Mucosa of gallbladder (tissue), 1 donor: Measurements from ENCODE around the gene STX3. TPM values are rescaled to one million over a fixed set of nuclear protein-coding genes. Genes with fewer than 3 reads are reported as not detected.
"Not testable (repeated sequence)": the region's sequence is repeated elsewhere in the genome, so short reads cannot be mapped to it uniquely, and the experiment has no call there.

ENCODE experiments used
- DNase-seq: peaks from one replicate; pipeline ENCODE4 v3.0.0-alpha.2; 2020; ENCODE audit warnings: low spot score
- total RNA-seq: library from RNA; stranded (reverse); gene quantifications from one replicate; pipeline ENCODE4 v1.2.1, GENCODE V29; 2021
- donor health status: DM: no; HTN: no; CAD: no.

The STX3 gene
- total RNA-seq, 1 donor from 2014 or later = 82.7 TPM

- DNase-seq = no peak
These were observed 36.5 kb downstream of the STX3 start for GRCh38 chr11:59791639-59792038.

DNA sequence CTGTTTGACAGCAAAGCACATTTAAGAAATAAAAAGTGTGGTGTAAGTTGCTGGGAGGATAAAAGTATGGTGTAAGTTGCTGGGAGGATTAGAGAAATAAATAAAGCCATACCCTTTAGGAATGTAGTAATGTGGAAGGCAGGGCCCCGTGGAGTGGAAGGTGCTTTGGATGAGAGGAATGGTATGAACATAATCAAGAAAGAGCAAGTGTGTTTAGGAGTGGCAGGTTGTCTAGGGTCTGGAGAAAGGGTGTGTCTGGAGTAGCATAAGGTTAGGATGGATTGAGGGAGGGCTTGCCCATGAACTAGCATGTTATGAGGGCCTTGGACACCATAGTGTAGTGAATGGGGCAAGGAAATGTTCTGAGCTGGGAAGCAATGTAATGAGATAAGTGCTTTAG lies 37.3 kb downstream of the STX3 start:
- DNase-seq = no peak

GRCh38 chr11:59794417-59794816 lies 39.2 kb downstream of the STX3 start:
- DNase-seq = no peak

GRCh38 chr11:59800390-59801025 lies 45.3 kb downstream of the STX3 start:
- no peak for DNase-seq

DNA sequence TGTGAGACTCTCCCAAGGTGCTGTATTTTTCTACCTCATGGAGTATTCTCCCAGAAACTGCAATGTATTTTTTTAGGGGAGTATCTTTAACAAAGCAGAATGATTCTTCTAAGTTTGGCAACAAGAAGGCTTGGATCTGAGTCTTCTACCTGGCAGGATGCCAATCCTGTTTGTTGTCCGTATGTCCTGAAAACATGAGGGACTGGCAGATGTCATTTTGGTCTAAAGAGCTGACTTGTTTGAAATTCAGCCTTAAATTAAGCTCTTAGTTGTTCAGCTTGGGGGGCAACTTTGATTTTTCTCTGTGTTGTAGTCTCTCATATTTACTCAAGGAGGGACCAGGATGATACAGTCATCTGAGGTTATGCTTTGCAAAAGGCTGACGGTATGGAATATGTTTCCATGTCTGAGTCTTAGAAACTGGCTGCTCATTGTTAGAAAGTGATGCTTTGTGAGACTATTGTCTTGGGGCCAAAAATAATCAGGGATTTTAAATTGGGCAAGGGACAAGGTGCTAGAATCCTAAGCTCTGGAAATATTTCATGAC lies 46.1 kb downstream of the STX3 start:
- DNase-seq = no peak

- peak; percentile 33 for DNase-seq
These were observed 46.9 kb downstream of the STX3 start for GRCh38 chr11:59801981-59802638.

DNA sequence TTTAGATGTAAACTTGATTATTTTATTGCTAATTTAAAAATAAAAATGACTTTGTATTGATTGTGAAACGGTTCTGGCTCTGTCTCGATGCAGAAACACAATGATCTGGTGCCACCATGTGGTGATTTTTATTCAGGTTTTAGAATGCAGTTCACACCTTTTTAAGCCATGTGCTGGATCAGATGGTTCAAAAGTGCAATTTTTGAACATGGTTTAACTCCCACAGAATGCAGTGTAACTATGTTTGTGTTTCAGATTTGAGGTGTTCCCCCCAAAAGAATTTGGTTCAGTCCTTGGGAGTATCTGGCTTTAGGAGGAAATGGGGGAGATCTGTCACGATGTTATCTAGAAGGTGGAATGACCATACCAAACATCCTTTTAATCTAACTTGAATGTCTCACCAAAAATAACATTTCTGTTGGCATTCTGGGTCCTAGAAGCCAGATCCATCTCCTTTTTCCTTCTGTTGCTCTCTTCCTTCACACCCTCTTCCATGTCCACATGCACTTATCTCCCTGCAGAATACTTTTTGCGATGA lies 47.5 kb downstream of the STX3 start:
- DNase-seq = peak; percentile 64

GRCh38 chr11:59804061-59804460 lies 48.9 kb downstream of the STX3 start:
- no peak for DNase-seq

- peak; percentile 27 for DNase-seq
These were observed 52.0 kb downstream of the STX3 start for GRCh38 chr11:59807047-59807610.

DNA sequence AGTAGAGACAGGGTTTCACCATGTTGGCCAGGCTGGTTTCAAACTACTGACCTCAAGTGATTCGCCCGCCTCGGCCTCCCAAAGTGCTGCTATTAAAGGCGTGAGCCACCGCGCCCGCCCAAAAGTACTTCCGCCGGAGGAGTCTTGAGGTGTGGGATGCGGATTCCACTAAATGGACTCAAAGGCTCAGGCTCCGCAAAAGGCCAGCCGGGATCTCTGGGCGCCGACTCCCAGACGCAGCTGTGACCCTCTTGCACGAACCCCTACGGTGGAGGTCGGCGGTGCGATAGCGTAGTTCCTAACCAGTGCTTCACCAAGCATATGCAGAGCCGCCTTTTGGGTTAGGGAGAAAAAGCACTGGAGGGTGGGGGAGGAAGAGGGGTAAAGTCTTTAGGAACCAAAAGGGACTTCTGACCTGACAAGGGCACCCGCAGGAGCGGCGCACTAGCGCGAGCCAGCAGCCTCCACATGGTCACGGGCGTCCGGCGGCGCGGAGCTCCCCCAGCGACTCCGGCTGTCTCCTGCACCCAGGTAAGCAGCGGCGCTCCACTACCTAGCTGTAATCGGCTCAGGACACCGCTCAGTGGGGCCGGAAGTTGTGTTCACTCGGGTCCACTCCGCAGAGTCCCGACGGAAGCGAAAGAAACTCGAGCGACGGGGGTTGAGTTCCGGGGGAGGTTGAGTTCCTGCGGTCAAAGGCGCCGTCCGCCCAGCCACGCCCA lies 55.2 kb downstream of the STX3 start, which contains the start of gene MRPL16:
Gene MRPL16, minus strand, starts transcription at position 590 of the 722 bp plus-strand sequence. Its CDS starts 120 bp downstream, at position 470.
- DNase-seq = peak; percentile 87

- no peak for DNase-seq
These were observed 55.7 kb downstream of the STX3 start for GRCh38 chr11:59810911-59811259.

DNA sequence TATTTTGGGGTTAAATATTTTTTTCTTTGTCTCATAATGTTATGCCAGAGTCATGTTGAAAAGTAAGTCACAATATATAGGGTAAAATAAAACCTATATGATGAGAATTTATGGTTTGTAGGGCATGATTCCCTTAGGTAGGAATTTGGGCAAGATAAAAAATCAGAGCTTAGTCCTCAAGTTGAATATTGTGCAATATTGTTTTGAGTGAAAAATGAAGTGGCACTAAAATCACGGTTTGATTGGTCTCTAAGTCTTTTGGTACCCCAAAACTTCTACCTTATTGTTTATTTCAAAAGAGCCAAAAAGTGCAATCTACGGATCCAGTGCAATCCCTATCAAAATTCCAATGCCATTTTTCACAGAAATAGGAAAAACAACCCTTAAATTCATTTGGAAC lies 57.0 kb downstream of the STX3 start:
- DNase-seq = no peak

DNA sequence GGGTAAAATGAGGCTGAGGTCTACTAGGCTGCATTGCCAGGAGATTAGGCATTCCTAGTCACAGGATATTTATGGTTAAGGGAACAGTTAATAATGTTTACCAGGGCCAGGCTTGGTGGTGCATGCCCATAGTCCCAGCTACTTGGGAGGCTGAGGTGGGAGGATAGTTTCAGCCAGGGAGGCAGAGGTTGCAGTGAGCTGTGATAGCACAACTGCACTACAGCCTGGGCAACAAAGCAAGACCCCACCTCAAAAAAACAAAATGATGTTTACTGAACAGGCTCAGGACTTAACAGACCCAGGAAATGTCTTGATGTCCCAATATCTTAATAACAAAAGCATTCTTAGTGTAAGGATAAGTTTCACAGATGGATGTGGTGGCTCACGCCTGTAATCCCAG lies 58.2 kb downstream of the STX3 start:
- no peak for DNase-seq

- no peak for DNase-seq
These were observed 58.8 kb downstream of the STX3 start for GRCh38 chr11:59814021-59814420.

- DNase-seq = no peak
These were observed 60.6 kb downstream of the STX3 start for GRCh38 chr11:59815754-59816153.

- not testable (repeated sequence) for DNase-seq
These were observed 61.3 kb downstream of the STX3 start for GRCh38 chr11:59816434-59816833.

GRCh38 chr11:59818572-59818971 lies 63.4 kb downstream of the STX3 start:
- no peak for DNase-seq

DNA sequence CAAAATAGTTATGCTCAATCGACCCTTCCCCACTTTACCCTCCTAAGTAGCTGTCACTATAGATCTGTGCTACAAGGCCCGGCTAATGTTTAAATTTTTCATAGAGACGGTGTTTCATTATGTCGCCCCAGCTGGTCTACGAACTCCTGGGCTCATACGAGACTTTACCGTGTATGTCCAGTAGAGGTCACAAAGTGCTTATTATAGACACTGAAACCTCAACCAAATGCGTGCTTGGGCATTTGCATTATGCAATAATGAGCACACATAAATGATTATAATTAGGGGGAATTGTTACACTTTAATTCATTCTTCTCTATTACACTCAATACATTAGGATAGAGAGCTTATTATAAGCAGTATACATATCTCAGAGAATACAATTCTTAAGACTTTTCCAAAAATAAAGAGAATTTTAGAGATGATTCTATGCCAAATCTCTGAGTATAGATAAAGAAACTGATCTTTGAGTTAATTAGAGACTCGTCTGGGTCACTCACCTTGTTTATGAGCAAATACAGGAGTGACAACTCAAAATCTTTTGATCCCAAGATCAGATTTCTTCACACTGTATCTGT lies 67.9 kb downstream of the STX3 start:
- peak; percentile 53 for DNase-seq

- DNase-seq = no peak
These were observed 74.2 kb downstream of the STX3 start for GRCh38 chr11:59829358-59829757.

GRCh38 chr11:59833602-59834001 lies 78.4 kb downstream of the STX3 start:
- no peak for DNase-seq

DNA sequence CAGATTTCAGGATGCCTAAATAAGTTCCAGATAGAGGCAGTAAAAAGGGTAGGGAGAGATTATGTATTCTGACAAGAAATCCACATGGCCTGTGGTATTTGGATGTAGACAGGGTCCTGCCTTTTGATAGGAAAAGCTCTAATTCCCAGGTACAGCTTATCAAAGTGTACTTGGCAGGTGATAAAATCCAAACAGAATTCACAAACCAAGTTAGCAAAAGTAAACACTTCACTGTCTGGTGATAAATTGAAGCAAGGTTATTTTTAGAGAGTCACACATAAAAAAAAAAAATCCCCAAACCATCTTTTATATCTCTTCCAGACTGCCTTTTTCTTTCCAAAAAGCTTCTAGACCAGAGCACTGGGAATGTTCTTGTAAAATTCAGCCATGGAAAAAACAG lies 84.4 kb downstream of the STX3 start:
- DNase-seq = no peak

GRCh38 chr11:59841514-59841913 lies 86.3 kb downstream of the STX3 start:
- no peak for DNase-seq
